Ishikawa (cell line): ENCODE data around the gene TRIM38.

ENCODE experiments used
- CEBPB ChIP-seq: IDR thresholded peaks from 2 replicates; pipeline ENCODE4 v1.6.1; 2012
- CREB1 ChIP-seq: IDR thresholded peaks from 2 replicates; pipeline ENCODE4 v1.6.1; 2012; ENCODE audit warnings: low read depth
- EGR1 ChIP-seq: IDR thresholded peaks from 2 replicates; pipeline ENCODE4 v1.6.1; 2012
- EP300 ChIP-seq: IDR thresholded peaks from 2 replicates; pipeline ENCODE4 v1.6.1; 2012; ENCODE audit warnings: borderline replicate concordance
- FOXM1 ChIP-seq: IDR thresholded peaks from 2 replicates; pipeline ENCODE4 v1.6.1; 2012; ENCODE audit warnings: low read depth, borderline replicate concordance
- NFIC ChIP-seq: IDR thresholded peaks from 2 replicates; pipeline ENCODE4 v1.6.1; 2012
- RAD21 ChIP-seq: IDR thresholded peaks from 2 replicates; pipeline ENCODE4 v1.6.1; 2012; ENCODE audit warnings: low read depth
- TAF1 ChIP-seq: IDR thresholded peaks from 2 replicates; pipeline ENCODE4 v1.6.1; 2012; ENCODE audit warnings: low read depth, mild to moderate bottlenecking
- TCF12 ChIP-seq: IDR thresholded peaks from 2 replicates; pipeline ENCODE4 v1.6.1; 2012; ENCODE audit warnings: low read depth
- TEAD4 ChIP-seq: IDR thresholded peaks from 2 replicates; pipeline ENCODE4 v1.6.1; 2012
- YY1 ChIP-seq: IDR thresholded peaks from 2 replicates; pipeline ENCODE4 v1.6.1; 2012; ENCODE audit warnings: low read depth
- ZBTB7A ChIP-seq: IDR thresholded peaks from 2 replicates; pipeline ENCODE4 v1.6.1; 2012; ENCODE audit warnings: low read depth
- TF ChIP-seq, protein P1 (sequence below): IDR thresholded peaks from 2 replicates; pipeline ENCODE4 v1.6.1; 2012
- TF ChIP-seq, protein P2 (sequence below): IDR thresholded peaks from 2 replicates; pipeline ENCODE4 v1.6.1; 2012; ENCODE audit warnings: low read depth, mild to moderate bottlenecking
- TF ChIP-seq, protein P3 (sequence below): IDR thresholded peaks from 2 replicates; pipeline ENCODE4 v1.6.1; 2012

Gene TRIM38

DNA sequence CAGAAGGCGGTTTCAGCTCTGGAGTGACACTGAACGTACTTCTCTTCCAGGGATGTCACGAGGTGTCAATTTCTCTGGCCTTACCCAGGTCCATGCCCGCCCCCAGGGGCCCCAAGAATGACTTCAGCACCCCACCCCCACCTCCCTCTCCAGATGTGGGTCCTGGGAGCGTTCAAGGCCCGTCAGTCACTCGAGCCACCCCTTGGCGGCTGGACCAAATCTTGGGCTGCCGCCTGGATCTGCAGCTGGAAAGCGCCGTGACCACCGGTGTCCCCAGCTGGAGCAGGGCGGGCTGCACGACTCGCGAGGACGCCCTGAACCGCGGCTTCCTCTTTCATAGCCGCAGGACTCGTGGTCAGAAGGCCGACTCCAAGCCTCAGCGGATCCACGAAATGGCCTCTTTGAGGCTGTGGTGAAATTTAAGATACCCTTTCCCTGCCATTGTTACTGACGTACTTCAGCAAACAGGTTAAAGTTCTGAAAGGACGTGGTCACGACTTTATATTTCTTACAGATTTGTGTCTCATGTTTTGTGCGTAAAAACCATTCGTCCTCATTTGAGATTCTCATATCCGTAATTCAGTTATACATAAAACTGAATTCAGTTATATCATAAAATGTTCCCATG, 29.3 kb downstream of the TRIM38 start:
- TF ChIP-seq CEBPB, result no peak
- TF ChIP-seq, protein P1, sequence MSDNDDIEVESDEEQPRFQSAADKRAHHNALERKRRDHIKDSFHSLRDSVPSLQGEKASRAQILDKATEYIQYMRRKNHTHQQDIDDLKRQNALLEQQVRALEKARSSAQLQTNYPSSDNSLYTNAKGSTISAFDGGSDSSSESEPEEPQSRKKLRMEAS, result 0 out of 2 replicates have a peak, but pooled peaks have one; percentile 32

DNA sequence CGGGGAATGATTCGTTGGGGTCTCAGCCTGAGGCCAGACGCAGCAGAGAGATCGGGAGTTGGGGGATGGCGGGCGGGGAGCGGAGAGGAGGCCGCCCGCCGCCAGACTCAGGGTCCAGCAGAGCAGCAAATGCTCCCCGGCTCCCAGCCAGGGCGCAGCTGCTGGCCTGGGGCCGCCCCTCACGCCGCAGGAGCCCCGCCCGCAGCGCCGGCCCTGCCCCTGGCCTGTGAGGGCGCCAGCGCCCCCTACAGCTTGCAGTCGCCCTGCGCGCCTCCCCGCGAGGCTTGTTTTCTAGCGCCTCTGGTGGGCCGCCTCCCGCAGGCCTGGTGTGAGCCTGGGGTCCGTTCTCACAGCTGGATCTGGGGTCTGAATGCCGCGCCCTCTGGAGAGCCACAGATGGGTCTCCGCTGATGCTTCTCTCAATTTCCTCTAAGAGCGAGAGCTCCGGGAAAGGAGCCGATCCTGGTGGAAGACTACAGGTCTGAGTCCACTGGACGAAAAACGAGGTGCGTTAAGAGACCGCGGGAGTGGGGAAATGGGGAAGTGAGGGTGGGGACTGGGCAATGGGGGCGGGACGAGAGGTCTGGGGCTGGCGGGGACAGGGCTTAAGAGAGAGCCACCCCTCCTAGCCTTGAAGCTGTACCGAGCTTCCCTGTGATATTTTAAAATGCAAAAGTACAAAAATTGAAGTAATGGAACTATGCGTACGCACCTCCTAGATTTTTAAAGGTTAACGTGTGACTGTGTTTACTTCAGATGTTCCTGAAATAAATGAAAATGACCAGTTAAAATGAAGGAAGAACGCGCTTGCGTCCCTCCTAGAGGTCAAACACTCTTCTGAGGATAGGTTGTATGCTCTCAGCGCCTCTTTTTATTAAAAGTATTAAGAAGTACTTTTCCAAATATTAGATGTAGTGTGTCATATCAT, 30.1 kb downstream of the TRIM38 start:
- TF ChIP-seq, protein P2, sequence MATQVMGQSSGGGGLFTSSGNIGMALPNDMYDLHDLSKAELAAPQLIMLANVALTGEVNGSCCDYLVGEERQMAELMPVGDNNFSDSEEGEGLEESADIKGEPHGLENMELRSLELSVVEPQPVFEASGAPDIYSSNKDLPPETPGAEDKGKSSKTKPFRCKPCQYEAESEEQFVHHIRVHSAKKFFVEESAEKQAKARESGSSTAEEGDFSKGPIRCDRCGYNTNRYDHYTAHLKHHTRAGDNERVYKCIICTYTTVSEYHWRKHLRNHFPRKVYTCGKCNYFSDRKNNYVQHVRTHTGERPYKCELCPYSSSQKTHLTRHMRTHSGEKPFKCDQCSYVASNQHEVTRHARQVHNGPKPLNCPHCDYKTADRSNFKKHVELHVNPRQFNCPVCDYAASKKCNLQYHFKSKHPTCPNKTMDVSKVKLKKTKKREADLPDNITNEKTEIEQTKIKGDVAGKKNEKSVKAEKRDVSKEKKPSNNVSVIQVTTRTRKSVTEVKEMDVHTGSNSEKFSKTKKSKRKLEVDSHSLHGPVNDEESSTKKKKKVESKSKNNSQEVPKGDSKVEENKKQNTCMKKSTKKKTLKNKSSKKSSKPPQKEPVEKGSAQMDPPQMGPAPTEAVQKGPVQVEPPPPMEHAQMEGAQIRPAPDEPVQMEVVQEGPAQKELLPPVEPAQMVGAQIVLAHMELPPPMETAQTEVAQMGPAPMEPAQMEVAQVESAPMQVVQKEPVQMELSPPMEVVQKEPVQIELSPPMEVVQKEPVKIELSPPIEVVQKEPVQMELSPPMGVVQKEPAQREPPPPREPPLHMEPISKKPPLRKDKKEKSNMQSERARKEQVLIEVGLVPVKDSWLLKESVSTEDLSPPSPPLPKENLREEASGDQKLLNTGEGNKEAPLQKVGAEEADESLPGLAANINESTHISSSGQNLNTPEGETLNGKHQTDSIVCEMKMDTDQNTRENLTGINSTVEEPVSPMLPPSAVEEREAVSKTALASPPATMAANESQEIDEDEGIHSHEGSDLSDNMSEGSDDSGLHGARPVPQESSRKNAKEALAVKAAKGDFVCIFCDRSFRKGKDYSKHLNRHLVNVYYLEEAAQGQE, result no peak
- TF ChIP-seq, protein P1, result peak; percentile 11; the same call in 1 of the 2 replicates
- peak; percentile 45; the same call in 1 of the 2 replicates for TF ChIP-seq TCF12
- TF ChIP-seq RAD21, result peak; percentile 70
- peak; percentile 99 for TF ChIP-seq ZBTB7A
- TF ChIP-seq NFIC, result peak; percentile 27; the same call in 1 of the 2 replicates
- TF ChIP-seq, protein P3, sequence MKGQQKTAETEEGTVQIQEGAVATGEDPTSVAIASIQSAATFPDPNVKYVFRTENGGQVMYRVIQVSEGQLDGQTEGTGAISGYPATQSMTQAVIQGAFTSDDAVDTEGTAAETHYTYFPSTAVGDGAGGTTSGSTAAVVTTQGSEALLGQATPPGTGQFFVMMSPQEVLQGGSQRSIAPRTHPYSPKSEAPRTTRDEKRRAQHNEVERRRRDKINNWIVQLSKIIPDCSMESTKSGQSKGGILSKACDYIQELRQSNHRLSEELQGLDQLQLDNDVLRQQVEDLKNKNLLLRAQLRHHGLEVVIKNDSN, result no peak
- TF ChIP-seq TAF1, result peak; percentile 81

DNA sequence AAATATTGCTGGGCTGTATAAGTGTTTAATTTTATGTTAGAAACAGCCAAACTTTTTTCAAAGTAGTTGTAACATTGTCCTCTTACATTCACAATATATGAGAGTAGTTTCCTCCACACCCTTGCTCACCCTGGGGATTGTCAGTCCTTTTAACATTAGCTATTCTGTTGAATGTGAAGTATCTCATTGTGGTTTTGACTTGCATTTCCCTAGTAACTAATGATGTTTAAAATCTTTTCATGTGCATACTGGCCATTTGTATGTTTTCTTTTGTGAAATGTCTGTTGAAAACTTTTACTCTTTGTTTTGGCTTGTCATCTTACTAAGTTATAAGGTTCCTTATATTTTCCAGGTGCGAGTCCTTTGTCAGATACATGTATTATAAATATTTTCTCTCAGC, 32.9 kb downstream of the TRIM38 start:
- TF ChIP-seq CREB1 (no peak), TAF1 (no peak), ZBTB7A (no peak), TEAD4 (no peak), EGR1 (no peak), NFIC (no peak), CEBPB (no peak), EP300 (no peak), TCF12 (no peak), FOXM1 (no peak), RAD21 (no peak), YY1 (no peak)
- TF ChIP-seq, protein P1, result no peak
- TF ChIP-seq, protein P2, result no peak
- TF ChIP-seq, protein P3, result no peak

DNA sequence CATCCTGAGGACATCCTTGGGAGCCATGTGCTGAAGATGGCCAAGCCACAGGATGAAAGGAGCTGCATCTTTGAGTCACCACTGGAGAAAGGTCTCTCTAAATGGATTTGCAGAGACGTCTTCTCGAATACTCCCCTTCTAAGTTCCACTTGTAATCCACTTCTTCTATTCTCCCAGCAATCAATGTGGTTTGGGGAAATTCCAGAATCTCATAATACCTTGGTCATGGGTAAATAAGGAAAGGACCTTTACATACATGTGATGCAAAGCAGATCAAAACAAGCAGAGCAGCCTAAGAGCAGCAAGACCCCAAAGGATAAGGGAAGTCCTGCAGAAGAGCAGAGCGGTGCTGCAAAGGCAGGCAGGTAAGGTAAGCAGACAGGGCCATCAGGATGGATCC, 35.3 kb downstream of the TRIM38 start:
- TF ChIP-seq, protein P1, result no peak
- no peak for TF ChIP-seq EP300
- TF ChIP-seq CEBPB, result no peak
- TF ChIP-seq RAD21, result no peak
- TF ChIP-seq, protein P3, result no peak
- TF ChIP-seq, protein P2, result no peak
- TF ChIP-seq YY1, result no peak
- no peak for TF ChIP-seq TAF1
- no peak for TF ChIP-seq ZBTB7A
- TF ChIP-seq FOXM1, result no peak
- no peak for TF ChIP-seq TCF12
- TF ChIP-seq CREB1, result no peak
